CD14-positive monocyte (primary cell): ENCODE measurements around the gene CACNB2. TPM values are rescaled to one million over a fixed set of nuclear protein-coding genes. Genes with fewer than 3 reads are reported as not detected.

ENCODE experiments used
- DNase-seq, 3 donors: peaks; one replicate each; pipeline ENCODE4 v3.0.0-alpha.2; 2011 to 2022
- H2AFZ ChIP-seq: 2 replicates; pipeline ENCODE4 v1.6.0; 2012; ENCODE audit warnings: mild to moderate bottlenecking, low read depth, low read length, inconsistent platforms; ENCODE audit not compliant: insufficient read depth, poor library complexity, severe bottlenecking
- H3K27ac ChIP-seq, 2 donors: 1 replicate in 1 of 2; 2 replicates in 1 of 2; pipeline ENCODE4 v1.5.1; 2012 to 2013; ENCODE audit warnings: low read length in 2 of 2, control low read depth in 1 of 2, inconsistent platforms in 1 of 2, low read depth in 1 of 2, mild to moderate bottlenecking in 1 of 2
- H3K27me3 ChIP-seq, 2 donors: one replicate each; pipeline versions ENCODE4 v1.6.0 to v1.6.1; 2011 to 2013; ENCODE audit warnings: low read length in 2 of 2; ENCODE audit not compliant: control insufficient read depth in 2 of 2, insufficient read depth in 2 of 2
- H3K36me3 ChIP-seq, 2 donors: replicated peaks in 1 of 2; 1 replicate in 1 of 2; 2 replicates in 1 of 2; pipeline versions ENCODE4 v1.5.1 to v1.6.1; 2012 to 2013; ENCODE audit warnings: low read length in 2 of 2, control low read depth in 1 of 2, inconsistent platforms in 1 of 2, mild to moderate bottlenecking in 1 of 2; ENCODE audit not compliant: insufficient read depth in 2 of 2, control insufficient read depth in 1 of 2
- H3K4me1 ChIP-seq, 2 donors: 1 replicate in 1 of 2; 2 replicates in 1 of 2; pipeline versions ENCODE4 v1.5.1 to v1.6.1; 2012 to 2013; ENCODE audit warnings: low read length in 2 of 2, control low read depth in 1 of 2, inconsistent platforms in 1 of 2, mild to moderate bottlenecking in 1 of 2, moderate library complexity in 1 of 2; ENCODE audit not compliant: insufficient read depth in 2 of 2, control insufficient read depth in 1 of 2
- H3K4me2 ChIP-seq: replicated peaks from 2 replicates; pipeline ENCODE3; 2012; ENCODE audit warnings: low read length, moderate library complexity, mild to moderate bottlenecking; ENCODE audit not compliant: poor library complexity, severe bottlenecking; ENCODE audit errors: extremely low read depth
- H3K4me3 ChIP-seq, 3 experiments: fragments of 200-600 bp in 1 of 3; sonication (generic) in 1 of 3; replicated peaks in 1 of 3; 1 replicate in 2 of 3; 2 replicates in 1 of 3; pipeline ENCODE4 v1.5.1; 2011 to 2013; ENCODE audit warnings: low read length in 3 of 3, mild to moderate bottlenecking in 3 of 3, control low read depth in 2 of 3, low read depth in 2 of 3, inconsistent platforms in 1 of 3, moderate library complexity in 1 of 3
- H3K79me2 ChIP-seq: 2 replicates; pipeline ENCODE4 v1.6.0; 2012; ENCODE audit warnings: mild to moderate bottlenecking, control low read depth, inconsistent platforms, low read length, moderate library complexity; ENCODE audit not compliant: insufficient read depth
- H3K9ac ChIP-seq: 2 replicates; pipeline ENCODE4 v1.6.0; 2017; ENCODE audit warnings: low read length, mild to moderate bottlenecking; ENCODE audit not compliant: insufficient read depth, poor library complexity, severe bottlenecking
- H3K9me3 ChIP-seq, 2 donors: replicated peaks in 1 of 2; 1 replicate in 1 of 2; 2 replicates in 1 of 2; pipeline versions ENCODE4 v1.5.1 to v1.6.1; 2012 to 2013; ENCODE audit warnings: low read length in 2 of 2, control low read depth in 1 of 2; ENCODE audit not compliant: control insufficient read depth in 1 of 2, insufficient read depth in 1 of 2
- H4K20me1 ChIP-seq: 2 replicates; pipeline ENCODE4 v1.6.0; 2012; ENCODE audit warnings: mild to moderate bottlenecking, low read length, control low read depth, moderate library complexity; ENCODE audit not compliant: insufficient read depth
- H3K27ac Mint-ChIP-seq, 7 donors: one replicate each; pipeline ENCODE4 v1.8.0; 2020; ENCODE audit warnings: mild to moderate bottlenecking in 7 of 7, mixed read lengths in 7 of 7, moderate library complexity in 6 of 7, inconsistent platforms in 2 of 7
- H3K27me3 Mint-ChIP-seq, 3 donors: one replicate each; pipeline ENCODE4 v1.8.0; 2021 to 2022; ENCODE audit warnings: low read depth in 3 of 3, mild to moderate bottlenecking in 3 of 3, mixed read lengths in 3 of 3, moderate library complexity in 3 of 3, inconsistent platforms in 1 of 3
- H3K36me3 Mint-ChIP-seq, 2 donors: one replicate each; pipeline ENCODE4 v1.8.0; 2020; ENCODE audit warnings: mixed read lengths in 2 of 2, inconsistent platforms in 1 of 2, mild to moderate bottlenecking in 1 of 2
- H3K4me1 Mint-ChIP-seq: one replicate; pipeline ENCODE4 v1.8.0; 2020; ENCODE audit warnings: mild to moderate bottlenecking, mixed read lengths
- H3K4me3 Mint-ChIP-seq, 2 donors: one replicate each; pipeline ENCODE4 v1.8.0; 2020; ENCODE audit warnings: mild to moderate bottlenecking in 2 of 2, mixed read lengths in 2 of 2, moderate library complexity in 1 of 2
- H3K9me3 Mint-ChIP-seq, 7 donors: one replicate each; pipeline ENCODE4 v1.8.0; 2020 to 2022; ENCODE audit warnings: mixed read lengths in 7 of 7, mild to moderate bottlenecking in 6 of 7, moderate library complexity in 6 of 7, inconsistent platforms in 2 of 7
- WGBS: methylation state at CpG from one replicate; pipeline ENCODE4 v1.1.5; 2013; ENCODE audit warnings: missing lambda C conversion rate; ENCODE audit not compliant: insufficient coverage; 5-methylcytosine and 5-hydroxymethylcytosine counted together
- intact Hi-C, 2 donors: fragments of 100-400 bp; cut with micrococcal nuclease; formaldehyde crosslinking; loops; one replicate each; pipeline versions ENCODE4 v1.15.0 to v1.15.1; 2023
- polyA plus RNA-seq, 3 donors: library from polyadenylated mRNA; depleted of rRNA in 1 of 3; unstranded in 2 of 3; stranded (reverse) in 1 of 3; fragments of 300-500 nt in 2 of 3; fragments of >200 nt in 1 of 3; fragmentation: Illumina TruSeq in 2 of 3; gene quantifications; 1 replicate in 2 of 3; 2 replicates in 1 of 3; pipeline ENCODE4 v1.2.3, GENCODE V29; 2012 to 2021
- TF ChIP-seq, protein P1 (sequence below): fragments of 200-600 bp; IDR thresholded peaks from one replicate; pipeline ENCODE4 v1.8.0; 2022; ENCODE audit warnings: antibody characterized with exemption, mild to moderate bottlenecking

Gene CACNB2
- polyA plus RNA-seq, 3 donors: 0.05 TPM; not detected in 2

DNA sequence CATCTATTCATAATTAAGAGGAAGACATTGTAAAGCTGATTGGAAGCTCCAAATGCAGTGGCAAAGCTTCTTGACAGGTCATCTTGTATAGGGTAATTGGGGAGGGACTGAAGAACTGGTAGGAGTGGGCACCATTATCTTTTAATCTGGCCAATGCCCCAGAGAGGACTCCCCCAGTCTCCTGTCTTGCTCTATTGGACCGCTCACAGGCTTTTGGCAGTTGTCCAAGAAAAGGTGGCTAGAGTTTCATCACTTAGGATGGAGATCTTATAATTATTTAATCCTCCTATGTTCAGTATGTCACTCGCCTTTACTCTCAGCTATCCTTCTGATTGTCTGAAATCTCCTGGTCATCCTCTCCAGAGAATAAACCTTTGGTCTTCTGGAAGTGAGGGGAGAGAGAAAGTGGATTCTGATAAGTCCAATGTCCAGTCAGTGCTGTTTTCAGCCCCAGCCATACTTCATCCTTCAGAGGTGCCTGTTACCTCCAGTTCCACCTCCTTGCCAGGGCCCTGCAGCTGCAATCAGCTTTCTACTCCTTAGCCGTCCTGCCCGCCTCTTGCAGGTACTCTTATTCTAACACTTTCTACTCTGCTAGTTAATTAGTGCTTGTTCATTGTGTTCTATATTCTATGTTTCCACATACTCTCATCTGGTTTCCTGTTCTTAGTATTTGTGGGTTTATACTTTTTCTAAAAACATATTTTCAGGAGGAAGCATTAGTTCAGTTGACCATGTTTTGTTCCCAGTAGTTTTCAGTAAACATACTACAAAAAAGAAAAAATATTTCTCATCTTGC lies 269.6 kb downstream of the CACNB2 start:
- Mint-ChIP-seq H3K9me3 (no peaks in the 10 kb centered on the region), H3K27ac (no peak overlapping the region), H3K4me3 (no peak overlapping the region), H3K27me3 (peaks cover 0 to 4% (median 1%) of the 10 kb centered on the region in 3 donors), H3K36me3 (no peaks in the 10 kb centered on the region), H3K4me1 (peaks cover 6% of the 10 kb centered on the region)
- Histone ChIP-seq H3K4me2 (no peak overlapping the region), H3K79me2 (no peaks in the 10 kb centered on the region), H3K27ac (no peak overlapping the region), H3K4me3 (no peak overlapping the region), H3K9ac (no peak overlapping the region), H3K27me3 (no peaks in the 10 kb centered on the region), H3K36me3 (no peaks in the 10 kb centered on the region), H4K20me1 (no peaks in the 10 kb centered on the region), H3K4me1 (no peaks in the 10 kb centered on the region), H3K9me3 (no peaks in the 10 kb centered on the region), H2AFZ (no peak overlapping the region)
- DNase-seq: no peak
- no CpG with 5 or more reads among the region's 4 CpGs for WGBS
- TF ChIP-seq, protein P1, sequence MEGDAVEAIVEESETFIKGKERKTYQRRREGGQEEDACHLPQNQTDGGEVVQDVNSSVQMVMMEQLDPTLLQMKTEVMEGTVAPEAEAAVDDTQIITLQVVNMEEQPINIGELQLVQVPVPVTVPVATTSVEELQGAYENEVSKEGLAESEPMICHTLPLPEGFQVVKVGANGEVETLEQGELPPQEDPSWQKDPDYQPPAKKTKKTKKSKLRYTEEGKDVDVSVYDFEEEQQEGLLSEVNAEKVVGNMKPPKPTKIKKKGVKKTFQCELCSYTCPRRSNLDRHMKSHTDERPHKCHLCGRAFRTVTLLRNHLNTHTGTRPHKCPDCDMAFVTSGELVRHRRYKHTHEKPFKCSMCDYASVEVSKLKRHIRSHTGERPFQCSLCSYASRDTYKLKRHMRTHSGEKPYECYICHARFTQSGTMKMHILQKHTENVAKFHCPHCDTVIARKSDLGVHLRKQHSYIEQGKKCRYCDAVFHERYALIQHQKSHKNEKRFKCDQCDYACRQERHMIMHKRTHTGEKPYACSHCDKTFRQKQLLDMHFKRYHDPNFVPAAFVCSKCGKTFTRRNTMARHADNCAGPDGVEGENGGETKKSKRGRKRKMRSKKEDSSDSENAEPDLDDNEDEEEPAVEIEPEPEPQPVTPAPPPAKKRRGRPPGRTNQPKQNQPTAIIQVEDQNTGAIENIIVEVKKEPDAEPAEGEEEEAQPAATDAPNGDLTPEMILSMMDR: no peak
- intact Hi-C loops: no loop called here

DNA sequence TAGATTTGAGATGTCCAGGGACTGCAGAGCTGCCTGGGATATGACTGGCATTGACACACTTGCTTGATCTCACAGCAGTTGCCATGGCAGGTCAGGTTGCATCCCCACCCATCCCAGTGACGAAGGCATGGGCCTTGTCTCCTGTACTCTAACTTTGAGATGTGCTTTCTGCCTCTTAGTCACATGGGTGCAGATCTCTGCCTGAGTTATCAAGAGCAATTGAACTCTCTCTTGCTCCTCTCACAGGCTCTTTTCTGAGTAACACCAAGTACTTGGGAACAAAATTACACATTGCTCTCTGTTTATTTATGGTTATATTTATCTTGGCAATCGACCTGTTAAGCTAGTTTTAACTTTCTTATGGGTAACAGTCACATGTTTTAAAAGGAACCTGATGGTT lies 273.8 kb downstream of the CACNB2 start:
- Mint-ChIP-seq H3K27ac (no peak overlapping the region), H3K36me3 (peaks cover 0 to 4% of the 10 kb centered on the region in 2 donors), H3K9me3 (peaks cover 0 to 12% (median 4%) of the 10 kb centered on the region in 7 donors), H3K4me1 (peaks cover 20% of the 10 kb centered on the region), H3K27me3 (peaks cover 0 to 1% (median 0%) of the 10 kb centered on the region in 3 donors), H3K4me3 (no peak overlapping the region)
- TF ChIP-seq, protein P1: no peak
- H3K27ac ChIP-seq: no peak overlapping the region
- H3K9ac ChIP-seq: no peak overlapping the region
- WGBS: 91% methylated on average over 1 of the region's 2 CpGs
- no peak for DNase-seq
- H3K9me3 ChIP-seq: no peaks in the 10 kb centered on the region
- peaks cover 6 to 8% of the 10 kb centered on the region in 2 donors for H3K4me1 ChIP-seq
- intact Hi-C loops: no loop called here
- no peak overlapping the region for H3K4me3 ChIP-seq
- no peaks in the 10 kb centered on the region for H3K79me2 ChIP-seq
- H3K27me3 ChIP-seq: no peaks in the 10 kb centered on the region
- H3K4me2 ChIP-seq: no peak overlapping the region
- H2AFZ ChIP-seq: no peak overlapping the region
- H4K20me1 ChIP-seq: no peaks in the 10 kb centered on the region
- no peaks in the 10 kb centered on the region for H3K36me3 ChIP-seq
